Endothelial cell of umbilical vein (primary cell): Measurements from ENCODE around the gene LRRC14B. TPM values are rescaled to one million over a fixed set of nuclear protein-coding genes. Genes with fewer than 3 reads are reported as not detected.

Experiments used
- BruUV-seq: library from RNA; stranded (reverse); fragments of 400-500 nt; replicated peaks from 2 replicates; lab custom pipeline; 2021; lab: Mats Ljungman, UMichigan
- CTCF ChIA-PET: fragments of 300-600, 350-600 bp; sonication (Branson Sonifier 250); formaldehyde crosslinking; loops from one replicate; lab custom pipeline; 2021; ENCODE audit warnings: antibody characterized with exemption, inconsistent platforms; lab: Charles Lee
- POLR2A ChIA-PET: fragments of 300-600, 350-600 bp; sonication (Branson Sonifier 250); formaldehyde crosslinking; loops from one replicate; lab custom pipeline; 2021; ENCODE audit warnings: antibody characterized with exemption, inconsistent platforms; lab: Charles Lee
- DNase-seq: peaks from one replicate; pipeline ENCODE4 v3.0.0-alpha.2; 2011; ENCODE audit warnings: low read depth, low spot score
- FAIRE-seq: peaks from 2 replicates; lab custom pipeline; 2011; peaks lifted over from hg19 to GRCh38; lab: Jason Lieb, UNC
- H2AFZ ChIP-seq: 2 replicates; pipeline ENCODE4 v1.6.0; 2012; ENCODE audit warnings: low read depth, low read length, control low read depth, inconsistent platforms
- H3K27ac ChIP-seq: 2 replicates; pipeline ENCODE4 v1.5.1; 2011; ENCODE audit warnings: low read depth, mild to moderate bottlenecking, control low read depth, low read length, moderate library complexity; ENCODE audit not compliant: insufficient read depth
- H3K27me3 ChIP-seq, 2 experiments: 2 replicates each; pipeline versions ENCODE4 v1.6.0 to v1.6.1; 2011; ENCODE audit warnings: low read length in 2 of 2, mixed read lengths in 1 of 2; ENCODE audit not compliant: control insufficient read depth in 2 of 2, insufficient read depth in 2 of 2
- H3K36me3 ChIP-seq, 2 experiments: 2 replicates in 1 of 2; 3 replicates in 1 of 2; pipeline ENCODE4 v1.5.1; 2011; ENCODE audit warnings: low read length in 2 of 2, mild to moderate bottlenecking in 1 of 2, moderate library complexity in 1 of 2; ENCODE audit not compliant: control insufficient read depth in 2 of 2, insufficient read depth in 2 of 2; ENCODE audit errors: extremely low read depth in 1 of 2
- H3K4me1 ChIP-seq: 3 replicates; pipeline ENCODE4 v1.5.1; 2011; ENCODE audit warnings: mild to moderate bottlenecking, low read length; ENCODE audit not compliant: control insufficient read depth, insufficient read depth; ENCODE audit errors: extremely low read depth
- H3K4me2 ChIP-seq: 2 replicates; pipeline ENCODE4 v1.6.1; 2011; ENCODE audit warnings: low read length, control low read depth, mixed read lengths; ENCODE audit not compliant: insufficient read depth
- H3K4me3 ChIP-seq, 3 experiments: fragments of 200-600 bp in 1 of 3; sonication (generic), shearing (Covaris generic) in 1 of 3; replicated peaks in 1 of 3; 2 replicates each; pipeline ENCODE4 v1.5.1; 2011 to 2016; ENCODE audit warnings: control low read depth in 3 of 3, low read length in 3 of 3, mild to moderate bottlenecking in 2 of 3, inconsistent platforms in 1 of 3, low read depth in 1 of 3, moderate library complexity in 1 of 3; ENCODE audit not compliant: insufficient read depth in 1 of 3
- H3K79me2 ChIP-seq: 2 replicates; pipeline ENCODE4 v1.6.0; 2012; ENCODE audit warnings: low read length, inconsistent platforms; ENCODE audit not compliant: control insufficient read depth, insufficient read depth
- H3K9ac ChIP-seq: replicated peaks from 2 replicates; pipeline ENCODE3; 2011; ENCODE audit warnings: low read length, control low read depth; ENCODE audit not compliant: insufficient read depth; ENCODE audit errors: extremely low read depth
- H3K9me1 ChIP-seq: replicated peaks from 3 replicates; pipeline ENCODE4 v1.6.0; 2011; ENCODE audit warnings: mild to moderate bottlenecking, low read length; ENCODE audit not compliant: control insufficient read depth, insufficient read depth; ENCODE audit errors: extremely low read depth
- H3K9me3 ChIP-seq: replicated peaks from 2 replicates; pipeline ENCODE4 v1.5.1; 2012; ENCODE audit warnings: low read length, inconsistent platforms; ENCODE audit not compliant: control insufficient read depth, insufficient read depth
- H4K20me1 ChIP-seq: replicated peaks from 2 replicates; pipeline ENCODE3; 2011; ENCODE audit warnings: mild to moderate bottlenecking, low read length; ENCODE audit not compliant: control insufficient read depth, insufficient read depth; ENCODE audit errors: extremely low read depth
- CTCF ChIP-seq, 2 donors: IDR thresholded peaks; 1 replicate in 1 of 2; 2 replicates in 1 of 2; pipeline ENCODE4 v1.5.1; 2011; ENCODE audit warnings: low read length in 2 of 2, mild to moderate bottlenecking in 2 of 2, moderate library complexity in 2 of 2, control low read depth in 1 of 2, inconsistent platforms in 1 of 2, low read depth in 1 of 2; ENCODE audit not compliant: insufficient read depth in 1 of 2; ENCODE audit errors: extremely low read depth in 1 of 2
- EZH2 ChIP-seq: IDR thresholded peaks from 2 replicates; pipeline ENCODE4 v1.6.1; 2012; ENCODE audit warnings: borderline replicate concordance, low read depth, mild to moderate bottlenecking, moderate library complexity, low read length, inconsistent platforms; ENCODE audit not compliant: severe bottlenecking
- FOS ChIP-seq: IDR thresholded peaks from 2 replicates; pipeline ENCODE4 v1.6.1; 2011; ENCODE audit warnings: mild to moderate bottlenecking, low read length, moderate library complexity, borderline replicate concordance; ENCODE audit not compliant: insufficient read depth
- GATA2 ChIP-seq: IDR thresholded peaks from 2 replicates; pipeline ENCODE4 v1.7.0; 2011; ENCODE audit warnings: low read depth, mild to moderate bottlenecking, moderate library complexity, mixed read lengths, low read length; ENCODE audit not compliant: insufficient read length, insufficient read depth
- JUN ChIP-seq: IDR thresholded peaks from 2 replicates; pipeline ENCODE4 v1.6.1; 2011; ENCODE audit warnings: borderline replicate concordance, low read depth; ENCODE audit not compliant: insufficient read length, insufficient read depth
- MAX ChIP-seq: IDR thresholded peaks from 2 replicates; pipeline ENCODE4 v1.6.1; 2011; ENCODE audit not compliant: insufficient read depth, insufficient read length
- MYC ChIP-seq: IDR thresholded peaks from one replicate; pipeline ENCODE4 v1.6.1; 2011; ENCODE audit warnings: mild to moderate bottlenecking, low read depth, low read length
- POLR2A ChIP-seq: IDR thresholded peaks from 2 replicates; pipeline ENCODE4 v1.6.1; 2012; ENCODE audit warnings: low read depth, mild to moderate bottlenecking, control low read depth, low read length
- POLR2AphosphoS5 ChIP-seq: IDR thresholded peaks from 2 replicates; pipeline ENCODE4 v1.6.1; 2012; ENCODE audit warnings: low read depth, mild to moderate bottlenecking, control low read depth, low read length, moderate library complexity; ENCODE audit not compliant: insufficient read depth
- dilution Hi-C: fragments of 300-500 bp; cut with MboI; formaldehyde crosslinking; loops from one replicate; pipeline ENCODE4 v1.15.0; 2019; ENCODE audit warnings: low sequenced_read_pairs; ENCODE audit not compliant: extremely low pct_ligation_motif_present
- intact Hi-C: fragments of 100-400 bp; cut with micrococcal nuclease; formaldehyde crosslinking; loops from one replicate; pipeline ENCODE4 v1.10.0; 2022
- polyA plus RNA-seq, 4 experiments: library from polyadenylated mRNA; depleted of rRNA in 3 of 4; stranded (reverse) in 3 of 4; unstranded in 1 of 4; fragments of >200 nt; gene quantifications; 2 replicates each; pipeline versions ENCODE4 v1.2.1 to v1.2.3, GENCODE V29; 2011 to 2012; ENCODE audit warnings: missing spikeins in 1 of 4
- total RNA-seq: library from RNA; stranded (reverse); gene quantifications from 2 replicates; pipeline ENCODE4 v1.2.3, GENCODE V29; 2021

LRRC14B gene
- total and polyA plus RNA-seq, 2 donors (not counting 3 experiments of a cell fraction or from before 2014, with no cell fraction given) = not detected

DNA sequence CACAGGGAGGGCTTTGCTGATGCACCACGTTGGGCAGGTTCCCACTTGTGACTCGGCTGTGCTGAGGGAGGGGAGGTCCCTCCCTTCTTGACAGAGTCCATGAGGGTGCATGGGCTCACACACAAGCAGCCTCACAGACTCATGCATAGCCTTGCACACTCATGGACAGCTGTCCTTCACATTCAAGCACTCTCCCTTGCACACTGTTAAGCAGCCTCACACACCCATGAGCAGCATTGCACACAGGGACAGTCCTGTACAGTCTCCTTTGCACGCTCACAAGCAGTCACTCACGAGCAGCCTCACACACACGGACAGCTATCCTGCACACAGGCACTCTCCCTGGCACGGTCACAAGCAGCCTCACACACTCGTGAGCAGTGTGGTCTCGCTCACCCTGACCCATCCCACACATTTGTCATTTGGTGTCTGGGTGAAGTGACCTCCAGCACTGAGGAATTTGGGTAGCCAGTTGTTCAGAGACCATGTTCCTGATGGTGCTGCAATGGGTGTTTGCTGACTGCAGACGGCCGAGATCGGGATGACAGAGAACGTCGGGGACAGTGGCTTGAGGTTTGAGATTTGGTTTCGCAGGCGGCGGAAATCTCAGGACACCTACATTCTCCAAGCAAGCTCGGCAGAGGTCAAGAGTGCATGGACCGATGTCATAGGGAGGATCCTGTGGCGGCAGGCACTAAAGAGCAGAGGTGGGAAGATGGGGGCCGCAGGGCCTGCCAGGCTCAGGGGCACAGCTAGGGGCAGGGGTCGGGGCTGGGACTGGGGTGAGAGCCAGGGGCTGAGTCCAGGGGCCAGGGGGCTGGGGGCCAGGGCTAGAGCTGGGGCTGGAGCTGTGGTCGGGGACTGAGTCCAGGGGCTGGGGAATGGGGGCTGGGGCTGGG lies 17.7 kb upstream of the LRRC14B start:
- H3K9me3 ChIP-seq = no peaks in the 10 kb centered on the region
- ChIA-PET CTCF (interaction anchor here (0.6 to 2.1 kb wide), 2 partner anchors 15 to 40 kb away, joined by 3 to 7 read pairs; no protein-coding TSS in a partner anchor), POLR2A (no interaction called here)
- no peaks in the 10 kb centered on the region for H3K79me2 ChIP-seq
- no peak overlapping the region for H3K27ac ChIP-seq
- no peak overlapping the region for H3K4me3 ChIP-seq
- no peak overlapping the region for H3K4me2 ChIP-seq
- TF ChIP-seq EZH2 = no peak
- no peak for TF ChIP-seq GATA2
- no peak for TF ChIP-seq POLR2A
- no peak for TF ChIP-seq FOS
- TF ChIP-seq POLR2AphosphoS5 = no peak
- no peak for TF ChIP-seq CTCF (IDR thresholded peaks at IDR 0.05; ENCODE audit: extremely low read depth in 1 of 2, insufficient read depth in 1 of 2, low read depth in 1 of 2, low read length in 2 of 2)
- TF ChIP-seq JUN = no peak
- no peak for TF ChIP-seq MYC
- no peak for TF ChIP-seq MAX
- H3K9me1 ChIP-seq = no peaks in the 10 kb centered on the region
- no peak overlapping the region for H3K9ac ChIP-seq
- H4K20me1 ChIP-seq = no peaks in the 10 kb centered on the region
- DNase-seq = no peak
- H3K27me3 ChIP-seq = peaks cover 2% of the 10 kb centered on the region in 2 experiments
- H3K4me1 ChIP-seq = no peaks in the 10 kb centered on the region
- no TSS peak for BruUV-seq
- no peak for FAIRE-seq
- H2AFZ ChIP-seq = no peak overlapping the region
- intact Hi-C loops (no loop called here), dilution Hi-C loops (no loop called here)
- no peaks in the 10 kb centered on the region for H3K36me3 ChIP-seq
